ENCODE data around the gene BRICD5.
"Not testable (repeated sequence)": the region's sequence is repeated elsewhere in the genome, so short reads cannot be mapped to it uniquely, and the experiment has no call there.

Gene BRICD5

GRCh38 chr16:2210386-2211365 is at the start of gene BRICD5:
Gene BRICD5 (minus strand): TSS chr16:2210863. CDS start chr16:2210833, 30 bp downstream.
- peak in 1 of 2 donors; percentile 22 for DNase-seq

GRCh38 chr16:2260250-2260649 is 49.6 kb upstream of the BRICD5 start:
- DNase-seq: no peak

DNA sequence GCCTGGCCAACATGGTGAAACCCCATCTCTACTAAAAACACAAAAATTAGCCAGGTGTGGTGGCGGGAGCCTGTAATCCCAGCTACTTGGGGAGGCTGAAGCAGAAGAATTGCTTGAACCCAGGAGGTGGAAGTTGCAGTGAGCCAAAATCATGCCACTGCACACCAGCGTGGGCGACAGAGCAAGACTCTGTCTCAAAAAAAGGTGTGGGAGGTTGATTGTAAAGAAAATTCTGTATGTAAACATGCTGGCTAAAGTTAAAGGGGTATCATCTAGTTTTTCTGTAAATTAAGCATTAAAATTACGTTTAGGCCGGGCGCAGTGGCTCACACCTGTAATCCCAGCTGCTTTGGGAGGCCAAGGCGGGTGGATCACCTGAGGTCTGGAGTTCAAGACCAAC is 47.9 kb upstream of the BRICD5 start:
- DNase-seq: not testable (repeated sequence)

DNA sequence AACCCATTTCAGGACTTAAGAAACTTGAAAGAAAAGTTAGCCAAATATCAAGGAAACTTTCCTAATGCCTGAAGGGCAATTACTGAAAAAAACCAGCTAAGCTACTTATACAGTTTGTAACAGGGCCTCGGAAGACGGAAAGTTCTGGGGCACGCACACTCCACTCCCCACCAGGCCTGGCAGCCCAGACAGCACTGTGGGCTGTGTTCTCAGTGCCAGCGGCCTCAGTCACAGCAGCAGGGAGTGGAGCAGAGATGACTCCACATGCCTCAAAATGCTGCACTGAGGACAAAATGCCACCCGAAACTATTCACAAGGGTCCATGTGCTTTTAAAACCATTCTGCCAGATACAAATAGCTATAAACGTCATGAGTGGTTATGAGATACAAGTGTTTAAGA is 47.1 kb upstream of the BRICD5 start:
- no peak for DNase-seq

- no peak for DNase-seq
Observed at GRCh38 chr16:2256531-2257140, 46.0 kb upstream of the BRICD5 start.

- no peak for DNase-seq
Observed at GRCh38 chr16:2253293-2253692, 42.6 kb upstream of the BRICD5 start.

DNA sequence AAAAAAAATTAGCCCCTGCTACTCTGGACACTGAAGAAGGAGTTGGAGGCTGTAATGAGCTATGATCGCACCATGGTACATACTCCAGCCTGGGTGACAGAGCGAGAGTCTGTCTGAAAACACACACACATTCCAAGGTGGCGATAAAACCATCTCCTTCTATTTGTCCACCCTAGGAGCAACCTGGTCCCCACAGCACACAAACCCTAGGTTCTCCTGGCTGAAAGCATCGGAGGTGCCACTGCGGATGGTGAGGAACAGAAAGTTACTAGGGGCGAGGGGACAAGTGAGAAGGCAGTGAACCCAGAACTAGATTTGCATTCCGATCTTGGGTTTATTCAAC is 42.1 kb upstream of the BRICD5 start:
- DNase-seq: no peak

GRCh38 chr16:2251296-2252111 is 40.8 kb upstream of the BRICD5 start, which contains the start of gene ECI1:
Gene ECI1 (minus strand): TSS chr16:2251587. CDS start chr16:2251566, 21 bp downstream.
- DNase-seq: peak; percentile 80 to 90

DNA sequence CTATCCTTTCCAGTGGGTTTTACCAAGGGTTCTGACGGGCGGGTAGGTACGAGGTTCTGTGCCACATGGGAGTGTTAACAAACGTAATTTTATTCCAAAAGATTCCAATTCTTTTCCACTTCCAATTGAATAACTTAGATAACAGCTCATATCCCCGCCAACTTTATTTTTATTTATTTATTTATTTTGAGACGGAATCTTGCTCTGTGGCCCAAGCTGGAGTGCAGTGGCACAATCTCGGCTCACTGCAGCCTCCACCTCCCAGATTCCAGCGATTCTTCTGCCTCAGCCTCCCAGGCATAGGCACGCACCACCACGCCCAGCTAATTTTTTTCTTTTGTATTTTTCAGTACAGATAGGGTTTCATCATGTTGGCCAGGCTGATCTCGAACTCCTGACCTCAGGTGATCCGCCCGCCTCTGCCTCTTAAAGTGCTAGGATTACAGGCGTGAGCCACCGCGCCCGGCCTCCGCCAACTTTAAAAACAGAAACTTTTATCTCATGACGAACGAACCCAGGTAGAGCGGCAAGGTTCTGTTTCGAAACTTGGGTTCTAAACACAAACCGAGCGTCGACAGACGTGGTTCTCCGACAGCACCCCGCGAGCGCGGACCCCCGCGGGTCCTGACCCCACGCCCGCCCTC is 40.1 kb upstream of the BRICD5 start:
- peak; percentile 55 to 60 for DNase-seq

DNA sequence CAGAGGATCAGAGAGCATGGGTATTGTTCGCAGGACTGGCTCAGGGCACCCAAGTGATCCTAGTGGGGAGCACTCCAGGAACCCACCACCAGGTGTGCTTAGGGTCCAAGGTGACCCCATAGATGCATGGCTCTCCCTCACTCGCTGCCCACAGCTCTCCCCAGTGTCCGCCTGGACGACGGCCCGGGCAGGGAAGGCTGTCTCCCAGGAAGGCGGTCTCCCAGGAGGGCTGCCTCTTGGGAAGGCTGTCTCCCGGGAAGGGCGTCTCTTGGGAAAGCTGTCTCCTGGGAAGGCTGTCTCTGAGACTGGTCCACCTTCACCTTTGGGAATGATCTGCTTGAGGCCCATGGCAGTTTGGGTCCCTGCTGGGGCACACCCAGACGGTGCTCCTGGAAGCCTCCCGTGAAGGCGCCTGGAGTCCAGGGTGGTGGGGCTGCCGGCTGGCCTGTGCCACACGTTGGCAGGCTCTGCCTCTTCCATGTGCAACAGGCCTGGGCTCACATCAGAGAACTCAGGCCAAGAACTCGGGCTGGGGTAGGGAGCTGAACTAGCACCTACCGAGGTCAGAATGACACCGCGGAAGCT is 35.7 kb upstream of the BRICD5 start:
- DNase-seq: no peak

- DNase-seq: no peak
Observed at GRCh38 chr16:2244926-2245795, 34.5 kb upstream of the BRICD5 start.

GRCh38 chr16:2244301-2244700 is 33.6 kb upstream of the BRICD5 start:
- no peak for DNase-seq

GRCh38 chr16:2243781-2244180 is 33.1 kb upstream of the BRICD5 start:
- no peak for DNase-seq

DNA sequence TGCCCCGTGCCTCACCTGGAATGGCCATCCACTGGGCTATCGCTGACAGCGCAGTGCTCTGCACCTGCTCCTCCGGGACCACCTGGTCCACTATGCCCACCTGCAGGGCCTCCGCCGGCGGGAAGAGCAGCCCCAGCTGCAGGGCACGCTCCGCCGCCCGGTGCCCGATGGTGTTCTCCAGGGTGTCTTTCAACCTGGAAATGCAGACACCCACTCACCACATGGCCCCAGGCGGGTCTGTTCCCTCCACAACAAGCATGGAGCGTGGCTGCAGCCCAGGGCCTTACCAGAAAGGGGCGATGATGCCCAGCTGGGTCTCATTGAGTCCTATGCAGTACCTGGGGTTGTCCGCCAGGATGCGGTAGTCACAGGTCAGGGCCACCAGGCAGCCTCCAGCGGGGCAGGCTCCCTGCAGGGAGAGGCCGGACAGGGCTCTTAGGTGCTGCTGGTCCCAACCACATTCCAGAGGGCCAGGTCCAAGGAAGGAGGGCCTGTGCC is 32.4 kb upstream of the BRICD5 start:
- no peak for DNase-seq

DNA sequence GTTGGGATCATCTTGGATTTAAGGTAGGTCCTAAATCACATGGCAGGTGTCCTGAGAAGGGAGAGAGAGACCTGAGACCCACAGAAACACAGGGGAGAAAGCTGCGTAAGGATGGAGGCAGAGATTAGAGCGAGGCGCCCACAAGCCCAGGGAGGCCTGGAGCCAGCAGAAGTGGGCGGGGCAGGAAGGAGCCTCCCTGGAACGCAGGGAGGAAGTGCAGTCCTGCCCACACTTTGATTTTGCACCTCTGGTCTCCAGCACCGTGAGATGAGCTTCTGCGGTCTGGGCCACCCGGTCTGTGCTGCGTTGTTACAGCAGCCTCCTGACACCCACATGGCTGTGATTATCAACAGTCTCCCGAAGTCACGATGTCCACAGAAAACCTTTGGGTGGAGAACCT is 31.9 kb upstream of the BRICD5 start:
- DNase-seq: no peak

DNA sequence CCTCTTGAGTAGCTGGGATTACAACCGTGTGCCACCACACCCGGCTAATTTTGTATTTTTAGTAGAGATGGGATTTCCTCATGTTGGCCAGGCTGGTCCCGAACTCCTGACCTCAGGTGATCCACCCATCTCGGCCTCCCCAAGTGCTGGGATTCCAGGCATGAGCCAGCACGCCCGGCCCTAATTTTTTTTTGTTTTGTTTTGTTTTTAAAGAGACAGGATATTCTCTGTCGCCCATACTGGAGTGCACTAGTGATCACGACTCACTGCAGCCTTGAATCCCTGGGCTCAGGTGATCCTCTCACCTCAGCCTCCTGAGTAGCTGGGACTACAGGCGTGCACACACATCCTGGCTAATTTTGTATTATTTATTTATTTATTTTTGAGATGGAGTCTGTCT is 29.7 kb upstream of the BRICD5 start:
- DNase-seq: not testable (repeated sequence)

DNA sequence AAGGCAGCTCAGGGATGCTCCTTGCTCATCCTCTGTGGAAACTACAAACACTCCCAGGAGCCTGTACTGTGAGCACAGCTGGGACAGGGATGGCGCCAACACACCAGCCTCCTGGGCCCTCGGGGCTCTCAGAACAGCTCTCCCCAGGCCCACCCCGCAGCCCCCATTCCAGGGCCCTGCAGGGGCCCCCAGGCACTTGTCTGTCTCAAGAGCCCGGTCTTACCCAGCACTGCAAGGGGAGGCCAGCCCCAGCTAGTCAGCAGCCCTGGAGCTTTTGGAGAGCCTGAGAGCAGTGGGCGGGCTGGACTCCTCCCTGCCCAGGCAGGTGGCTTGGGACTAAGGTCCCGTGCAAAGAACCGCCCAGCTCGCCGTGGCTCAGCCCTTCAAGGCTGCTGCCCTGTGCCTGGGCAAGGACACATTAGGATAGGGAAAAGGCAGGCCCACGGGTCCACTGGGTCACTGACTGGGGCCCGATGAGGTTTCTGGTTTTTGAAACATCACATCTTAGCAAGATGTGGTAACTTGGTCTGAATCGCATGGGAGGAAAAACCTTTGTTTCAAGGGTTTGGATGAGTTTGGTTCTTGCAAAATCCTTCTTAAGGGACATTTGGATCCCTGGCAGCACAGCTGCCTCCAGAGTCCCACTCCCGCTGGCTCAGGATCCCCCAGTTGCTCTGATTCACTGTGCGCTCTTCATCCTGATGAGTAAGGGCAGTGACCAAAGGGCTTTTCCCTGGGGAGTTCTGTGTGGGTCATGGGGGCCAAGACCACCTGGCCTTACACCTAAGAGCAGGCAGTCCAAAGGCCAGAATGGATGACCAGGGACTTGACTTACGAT is 28.4 kb upstream of the BRICD5 start:
- DNase-seq: no peak

- no peak for DNase-seq
Observed at GRCh38 chr16:2238150-2238837, 27.6 kb upstream of the BRICD5 start.

DNA sequence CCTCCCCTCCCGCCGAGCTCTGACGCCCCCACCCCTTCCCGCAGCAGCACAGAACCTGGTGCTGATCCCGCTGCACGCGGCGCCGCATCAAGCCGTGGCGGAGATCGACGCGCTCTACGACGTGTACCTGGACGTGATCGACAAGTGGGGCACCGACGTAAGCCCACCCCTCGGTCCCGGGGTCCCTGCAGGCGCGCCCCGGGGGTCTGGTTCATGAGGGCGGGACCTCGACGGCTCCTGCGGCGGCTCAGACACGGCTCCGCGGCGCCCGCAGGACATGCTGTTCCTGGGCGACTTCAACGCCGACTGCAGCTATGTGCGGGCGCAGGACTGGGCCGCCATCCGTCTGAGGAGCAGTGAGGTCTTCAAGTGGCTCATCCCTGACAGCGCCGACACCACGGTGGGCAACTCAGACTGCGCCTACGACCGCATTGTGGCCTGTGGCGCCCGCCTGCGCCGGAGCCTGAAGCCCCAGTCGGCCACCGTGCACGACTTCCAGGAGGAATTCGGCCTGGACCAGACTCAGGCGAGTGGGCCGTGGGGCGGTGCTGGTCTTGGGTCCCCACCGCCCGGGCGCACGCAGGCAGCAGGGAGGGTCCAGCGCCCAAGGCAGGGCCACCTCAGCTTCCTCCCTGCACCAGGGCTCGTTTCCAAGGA is 27.0 kb upstream of the BRICD5 start:
- DNase-seq: no peak

All from stimulated activated CD4-positive, alpha-beta T cell treated with anti-CD3 and anti-CD28 coated beads, Interleukin-2, amount 100 ng/mL, for 24 hours (primary cell).